NCI-H82 treated with DMSO at 0.1 percent for 48 hours (cell line): Measurements from ENCODE around the gene CDK14.

Experiments used
- DNase-seq: peaks from one replicate; lab custom pipeline; 2025; ENCODE audit not compliant: unreplicated experiment; lab: John Stamatoyannopoulos, UW

CDK14 gene

GRCh38 chr7:90595801-90596670, at the start of gene CDK14:
Gene CDK14, plus strand, starts transcription at chr7:90596321. Its CDS starts 307 bp downstream, at chr7:90596628.
- peak; percentile 28 for DNase-seq

GRCh38 chr7:90551036-90551435, 45.1 kb upstream of the CDK14 start:
- DNase-seq: no peak

- no peak for DNase-seq
Measured at GRCh38 chr7:90552521-90552920, 43.6 kb upstream of the CDK14 start.

DNA sequence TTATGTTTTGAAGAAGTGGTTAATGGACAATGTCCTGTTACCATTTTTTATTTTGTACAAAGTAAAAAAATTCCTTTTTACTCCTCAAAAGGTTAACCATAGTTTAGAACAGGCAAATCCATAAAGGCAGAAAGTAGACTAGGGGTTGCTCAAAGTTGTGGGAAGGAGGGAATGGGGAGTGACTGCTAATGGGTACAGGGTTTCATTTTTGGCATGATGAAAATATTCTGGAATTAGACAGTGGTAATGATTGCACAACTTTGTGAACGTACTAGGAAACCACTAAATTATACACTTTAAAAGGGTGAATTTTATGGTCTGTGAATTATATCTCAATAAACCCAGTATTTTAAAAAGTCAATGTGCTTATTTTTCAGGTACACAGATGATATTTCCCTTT, 35.4 kb upstream of the CDK14 start:
- DNase-seq: no peak

- no peak for DNase-seq
Measured at GRCh38 chr7:90563286-90563685, 32.8 kb upstream of the CDK14 start.

GRCh38 chr7:90564455-90564854, 31.7 kb upstream of the CDK14 start:
- DNase-seq: no peak

DNA sequence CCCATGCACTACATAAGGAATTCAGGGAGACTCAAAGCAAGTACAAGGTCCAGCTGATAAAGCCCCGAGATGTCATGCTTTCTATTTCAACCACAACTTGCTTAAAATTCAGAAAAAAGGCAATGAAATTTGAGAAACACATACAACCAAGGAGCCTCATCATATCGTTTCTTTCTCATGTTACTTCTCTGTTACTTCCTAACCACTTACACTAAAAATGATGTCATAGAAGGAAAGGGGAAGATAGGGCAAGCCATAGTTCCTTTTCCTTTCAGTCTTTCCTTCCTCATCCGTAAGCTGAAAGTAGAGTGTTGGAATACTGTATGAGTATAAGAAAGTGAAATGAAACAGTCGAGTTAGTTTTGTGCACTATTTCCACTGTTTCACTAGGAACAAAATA, 27.9 kb upstream of the CDK14 start:
- DNase-seq: no peak

DNA sequence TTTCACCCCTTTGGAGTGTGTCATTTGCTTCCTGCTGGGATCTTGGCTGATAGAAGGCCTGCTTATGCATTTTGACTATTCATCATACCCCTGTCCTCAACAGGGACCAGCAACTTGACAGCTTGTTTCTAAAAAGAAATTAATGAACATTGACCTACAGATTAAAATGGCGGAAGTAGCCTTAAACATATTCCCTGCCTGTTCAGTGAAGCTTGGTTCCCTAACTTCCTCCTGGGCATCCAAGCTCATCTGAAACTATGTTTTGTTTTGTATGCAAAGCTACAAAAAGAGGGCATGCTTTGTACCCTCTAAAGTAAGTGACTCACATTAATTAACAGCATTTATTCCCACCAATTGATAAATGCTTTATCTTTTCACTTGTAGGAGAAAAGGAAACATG, 26.8 kb upstream of the CDK14 start:
- no peak for DNase-seq

GRCh38 chr7:90570373-90570959, 25.7 kb upstream of the CDK14 start:
- DNase-seq: peak; percentile 12

DNA sequence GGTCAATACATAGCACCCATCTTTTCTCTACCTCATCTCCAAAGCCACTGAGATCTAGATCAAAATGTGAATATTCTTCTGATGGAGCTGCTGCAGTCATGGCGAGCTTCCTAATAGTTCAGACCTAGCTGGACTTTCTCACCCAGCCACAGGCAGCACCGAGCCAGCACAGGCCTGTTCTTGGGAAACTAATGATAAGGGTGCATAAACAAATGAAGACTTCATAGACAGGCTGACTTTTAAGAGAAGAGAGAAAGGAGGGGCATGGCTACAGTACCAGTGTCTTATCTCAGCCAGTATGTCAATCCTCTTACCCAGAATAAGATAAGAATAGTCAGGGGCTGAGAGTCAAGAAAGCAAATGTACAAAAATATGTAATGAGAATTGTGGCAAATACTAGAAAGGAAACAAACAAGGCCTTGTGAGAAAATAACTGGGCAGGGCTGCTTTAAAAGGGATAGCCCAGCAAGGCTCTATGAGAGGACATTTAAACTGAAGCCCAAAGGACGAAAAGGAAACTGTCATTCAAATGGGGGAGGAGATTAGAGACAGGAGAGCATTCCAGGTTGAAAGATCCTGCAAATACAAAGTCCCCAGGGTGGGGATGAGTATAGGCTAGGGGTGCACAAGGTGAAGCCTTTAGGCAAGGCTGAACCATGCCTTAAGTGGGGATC, 21.8 kb upstream of the CDK14 start:
- no peak for DNase-seq

GRCh38 chr7:90574820-90575187, 21.3 kb upstream of the CDK14 start:
- no peak for DNase-seq

DNA sequence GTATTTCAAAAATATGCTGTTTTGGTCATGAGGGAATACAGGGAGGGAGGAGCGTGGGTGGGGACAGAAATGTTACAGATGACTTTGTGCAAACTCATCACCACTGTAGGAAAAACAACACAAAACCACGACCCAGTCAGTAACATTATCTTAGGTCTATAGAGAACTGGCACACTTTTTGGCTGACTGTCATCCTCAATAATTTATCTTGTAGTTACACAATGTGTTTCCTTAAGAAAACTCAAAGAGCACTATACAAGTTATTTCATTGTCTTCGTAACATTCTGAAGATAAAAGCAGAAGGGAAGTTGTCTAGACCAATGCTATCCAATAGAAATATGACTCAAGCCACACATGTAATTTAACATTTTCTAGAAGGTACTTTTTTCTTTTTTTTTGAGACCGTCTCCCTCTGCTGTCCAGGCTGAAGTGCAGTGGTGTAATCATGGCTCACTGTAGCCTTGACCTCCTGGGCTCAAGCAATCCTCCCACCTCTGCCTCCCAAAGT, 16.9 kb upstream of the CDK14 start:
- DNase-seq: no peak

GRCh38 chr7:90580051-90580450, 16.1 kb upstream of the CDK14 start:
- no peak for DNase-seq

DNA sequence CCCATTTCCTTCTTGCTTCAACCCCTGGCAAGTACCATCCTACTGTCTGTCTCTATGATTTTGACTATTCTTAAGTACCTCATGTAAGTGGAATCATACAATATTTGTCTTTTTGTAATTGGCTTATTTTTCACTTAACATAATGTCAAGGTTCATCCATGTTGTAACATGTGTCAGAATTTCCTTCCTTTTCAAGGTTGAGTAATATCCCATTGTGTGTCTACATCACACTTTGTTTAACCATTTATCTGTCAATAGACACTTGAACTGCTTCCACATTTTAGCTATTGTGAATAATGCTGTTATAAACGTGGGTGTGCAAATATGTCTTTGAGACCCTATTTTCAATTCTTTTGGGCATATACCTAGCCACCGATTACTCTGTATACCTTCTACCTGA, 14.0 kb upstream of the CDK14 start:
- no peak for DNase-seq

DNA sequence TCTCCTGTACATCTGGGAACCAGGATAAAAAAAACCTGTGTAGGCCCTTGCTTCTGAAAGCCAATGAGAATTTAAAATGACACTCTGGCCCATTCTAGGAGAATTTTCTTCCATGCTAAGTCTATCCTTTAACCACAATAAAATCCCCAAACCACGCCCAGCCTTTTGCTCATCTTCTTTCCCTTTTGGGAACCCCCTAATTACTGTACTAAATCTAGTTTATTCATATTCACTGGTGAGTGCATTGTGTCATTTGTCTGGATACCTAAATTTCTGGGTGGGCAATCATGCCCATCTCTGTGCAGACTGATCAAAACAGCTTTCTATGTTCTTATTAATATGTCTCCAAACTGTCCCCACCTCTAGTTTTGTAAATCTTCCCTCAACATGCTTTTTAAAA, 11.7 kb upstream of the CDK14 start:
- no peak for DNase-seq

GRCh38 chr7:90586091-90586490, 10.0 kb upstream of the CDK14 start:
- no peak for DNase-seq

GRCh38 chr7:90587766-90588165, 8.4 kb upstream of the CDK14 start:
- no peak for DNase-seq

DNA sequence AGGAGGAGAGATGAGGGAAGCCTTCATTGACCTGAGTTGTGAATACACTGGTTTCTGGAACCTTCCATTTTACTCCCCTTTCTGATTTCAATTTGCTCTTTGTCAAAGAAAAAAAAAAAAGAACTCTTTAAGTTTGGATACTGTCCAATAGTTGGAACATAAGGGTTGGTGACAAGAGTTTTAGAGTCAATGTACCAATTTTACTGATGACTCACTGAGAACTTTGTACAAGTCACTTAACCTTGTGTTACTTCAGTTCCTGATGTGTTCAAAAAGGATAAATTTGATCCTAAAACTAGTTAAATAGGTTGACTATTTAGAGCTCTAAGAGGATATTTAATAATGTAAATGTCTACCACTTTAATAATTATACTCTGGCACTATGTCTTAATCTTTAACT, 4.1 kb upstream of the CDK14 start:
- DNase-seq: no peak

- DNase-seq: no peak
Measured at GRCh38 chr7:90593205-90593604, 2.9 kb upstream of the CDK14 start.

DNA sequence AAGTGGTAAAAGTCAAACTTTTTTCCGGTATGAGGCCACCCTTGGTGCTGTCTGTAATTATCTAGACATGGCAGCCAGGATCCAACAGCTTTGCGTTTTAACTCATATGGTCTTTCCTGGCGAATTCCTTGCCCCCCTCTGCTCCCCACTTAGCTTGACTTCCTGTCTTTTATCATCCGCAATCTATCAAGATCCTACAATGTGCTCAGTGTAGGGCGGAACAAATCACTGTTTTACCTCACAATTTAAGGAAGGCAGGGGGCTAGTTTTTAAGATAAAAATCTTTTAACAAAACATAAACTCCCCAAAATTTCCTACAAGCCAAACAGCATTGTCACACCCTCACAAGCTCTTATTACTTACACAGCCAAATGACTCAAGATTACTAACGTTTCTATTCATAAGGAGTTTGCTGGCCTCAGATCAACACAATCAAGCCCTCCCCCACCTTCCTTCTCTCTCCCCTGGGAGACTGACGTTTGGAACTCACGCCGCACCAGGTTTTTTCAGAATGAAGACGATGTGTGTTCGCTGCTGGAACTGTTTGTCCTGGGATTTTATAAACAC, 1.3 kb upstream of the CDK14 start:
- DNase-seq: no peak

DNA sequence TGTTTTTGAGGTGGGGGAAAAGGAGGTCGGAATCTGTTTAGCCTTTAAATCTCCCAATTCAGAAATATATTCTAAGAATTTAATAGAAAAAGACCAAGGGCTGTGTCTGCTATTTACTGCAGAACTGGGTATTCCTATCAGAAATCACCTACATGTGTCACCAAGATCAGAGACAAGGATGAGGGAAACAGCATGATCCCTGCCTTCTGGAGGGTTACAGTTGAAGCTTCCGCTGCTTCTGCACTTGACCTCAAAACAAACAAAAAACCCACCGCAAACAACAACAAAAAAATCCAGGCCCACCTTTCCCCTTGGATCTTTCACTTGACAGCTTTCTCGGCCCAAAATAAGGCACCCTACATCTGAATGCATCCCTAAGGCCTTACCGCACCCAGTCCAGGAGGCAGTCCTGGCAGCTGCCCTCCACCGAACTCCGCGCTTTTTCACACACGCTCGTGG, 750 bp upstream of the CDK14 start:
- no peak for DNase-seq
